Prostate gland (tissue), 2 donors: Measurements from ENCODE around the gene NFYC.

Experiments
- CTCF ChIP-seq, 4 experiments: fragments of 200-600 bp in 2 of 4; fragments of 450-650 bp in 2 of 4; sonication (generic) in 2 of 4; IDR thresholded peaks; 1 replicate in 3 of 4; 2 replicates in 1 of 4; pipeline ENCODE4 v1.5.1; 2016 to 2019; ENCODE audit warnings: antibody characterized with exemption in 4 of 4, mild to moderate bottlenecking in 2 of 4, moderate library complexity in 2 of 4
- POLR2A ChIP-seq: fragments of 450-650 bp; IDR thresholded peaks from one replicate; pipeline ENCODE4 v1.6.1; 2016; ENCODE audit warnings: antibody characterized with exemption, mild to moderate bottlenecking
- POLR2AphosphoS5 ChIP-seq: sonication (generic); formaldehyde crosslinking; IDR thresholded peaks from one replicate; pipeline ENCODE4 v1.6.1; 2017; ENCODE audit warnings: antibody characterized with exemption

GRCh38 chr1:40793617-40794016, 102.1 kb downstream of the NFYC start:
- TF ChIP-seq CTCF (IDR thresholded peaks at IDR 0.05) = no peak
- no peak for TF ChIP-seq POLR2A
- no peak for TF ChIP-seq POLR2AphosphoS5
